ENCODE data around the gene FLYWCH2.

FLYWCH2 gene

DNA sequence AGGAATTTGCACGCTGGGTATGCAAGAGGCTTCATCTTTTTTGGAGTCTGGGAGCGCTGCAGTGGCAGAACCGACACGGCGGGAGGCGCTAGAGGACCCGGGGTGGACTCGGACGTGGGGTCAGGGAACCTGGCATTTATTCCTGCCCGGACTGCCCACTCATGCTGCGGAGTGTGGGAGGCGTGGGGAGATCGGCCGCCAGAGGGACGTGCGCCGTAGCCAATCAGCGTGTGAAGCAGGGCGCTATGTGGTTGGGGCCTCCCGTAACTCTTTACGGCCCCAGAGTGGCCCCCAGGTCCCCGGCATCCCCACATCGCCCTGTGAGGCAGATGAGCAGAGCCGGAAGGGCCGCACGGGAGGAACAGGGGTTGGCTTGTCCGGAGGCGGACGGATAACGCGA is 11.2 kb downstream of the FLYWCH2 start:
- no peaks in the 10 kb centered on the region for H3K9me2 ChIP-seq (replicated peaks; ENCODE audit: insufficient read depth, low read length)
- TF ChIP-seq CTCF (IDR thresholded peaks at IDR 0.05; ENCODE audit: insufficient read depth, low read length, poor library complexity, severe bottlenecking) (no peak), EZH2phosphoT487 (conservative IDR thresholded peaks at IDR 0.05; ENCODE audit: low read length) (no peak)
- no peaks in the 10 kb centered on the region for H3F3A ChIP-seq (ENCODE audit: insufficient read depth)
- no peak overlapping the region for H2AFZ ChIP-seq (ENCODE audit: low read depth, low read length, severe bottlenecking)
- H3K27me3 ChIP-seq (ENCODE audit: low read length), result no peaks in the 10 kb centered on the region
- H4K20me1 ChIP-seq (ENCODE audit: low read depth, low read length), result no peaks in the 10 kb centered on the region
- no peak overlapping the region for H3K9ac ChIP-seq (ENCODE audit: low read length)
- H3K36me3 ChIP-seq (ENCODE audit: low read length), result no peaks in the 10 kb centered on the region
- no peak overlapping the region for H3K4me2 ChIP-seq (ENCODE audit: low read depth, low read length, poor library complexity, severe bottlenecking)
- no peak overlapping the region for H3K4me3 ChIP-seq (ENCODE audit: insufficient read depth, low read length, poor library complexity, severe bottlenecking)
- H3K9me3 ChIP-seq (ENCODE audit: insufficient read depth, low read length), result no peaks in the 10 kb centered on the region
- no peaks in the 10 kb centered on the region for H3K79me2 ChIP-seq (ENCODE audit: insufficient read depth, low read length)
- no peak overlapping the region for H3K27ac ChIP-seq (ENCODE audit: low read depth, low read length)

DNA sequence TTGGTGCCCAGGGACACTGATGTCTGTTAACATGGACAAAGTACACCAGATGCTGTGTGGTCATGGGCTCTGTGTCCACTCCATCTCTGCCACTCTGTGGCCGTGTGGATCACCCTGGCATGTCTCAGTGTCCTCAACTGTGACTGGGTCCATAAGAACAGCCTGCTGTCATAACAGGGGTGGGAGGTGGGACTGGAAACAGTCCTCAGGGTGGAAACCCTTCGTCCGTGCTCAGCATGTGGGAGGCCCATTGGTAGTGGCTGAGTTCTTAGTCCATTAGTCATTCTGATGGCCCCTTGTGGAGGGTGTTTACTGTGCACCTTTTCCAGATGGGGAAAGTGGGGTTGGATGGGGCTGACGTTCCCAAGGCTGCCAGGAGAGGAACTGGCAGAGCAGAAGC is 12.8 kb downstream of the FLYWCH2 start:
- no peak overlapping the region for H3K4me2 ChIP-seq (ENCODE audit: low read depth, low read length, poor library complexity, severe bottlenecking)
- no peak overlapping the region for H3K4me3 ChIP-seq (ENCODE audit: insufficient read depth, low read length, poor library complexity, severe bottlenecking)
- no peak overlapping the region for H3K27ac ChIP-seq (ENCODE audit: low read depth, low read length)
- no peaks in the 10 kb centered on the region for H3K9me2 ChIP-seq (replicated peaks; ENCODE audit: insufficient read depth, low read length)
- no peak overlapping the region for H2AFZ ChIP-seq (ENCODE audit: low read depth, low read length, severe bottlenecking)
- H3K36me3 ChIP-seq (ENCODE audit: low read length), result no peaks in the 10 kb centered on the region
- H4K20me1 ChIP-seq (ENCODE audit: low read depth, low read length), result no peaks in the 10 kb centered on the region
- H3K9me3 ChIP-seq (ENCODE audit: insufficient read depth, low read length), result no peaks in the 10 kb centered on the region
- no peaks in the 10 kb centered on the region for H3F3A ChIP-seq (ENCODE audit: insufficient read depth)
- no peaks in the 10 kb centered on the region for H3K79me2 ChIP-seq (ENCODE audit: insufficient read depth, low read length)
- no peak for TF ChIP-seq CTCF (IDR thresholded peaks at IDR 0.05; ENCODE audit: insufficient read depth, low read length, poor library complexity, severe bottlenecking)
- no peak for TF ChIP-seq EZH2phosphoT487 (conservative IDR thresholded peaks at IDR 0.05; ENCODE audit: low read length)
- H3K9ac ChIP-seq (ENCODE audit: low read length), result no peak overlapping the region
- H3K27me3 ChIP-seq (ENCODE audit: low read length), result no peaks in the 10 kb centered on the region

- Histone ChIP-seq H4K20me1 (ENCODE audit: low read depth, low read length) (no peaks in the 10 kb centered on the region), H2AFZ (ENCODE audit: low read depth, low read length, severe bottlenecking) (no peak overlapping the region), H3K4me3 (ENCODE audit: insufficient read depth, low read length, poor library complexity, severe bottlenecking) (no peak overlapping the region), H3K27ac (ENCODE audit: low read depth, low read length) (no peak overlapping the region), H3K4me2 (ENCODE audit: low read depth, low read length, poor library complexity, severe bottlenecking) (no peak overlapping the region), H3K9me3 (ENCODE audit: insufficient read depth, low read length) (no peaks in the 10 kb centered on the region), H3K36me3 (ENCODE audit: low read length) (no peaks in the 10 kb centered on the region), H3F3A (ENCODE audit: insufficient read depth) (no peaks in the 10 kb centered on the region), H3K9ac (ENCODE audit: low read length) (no peak overlapping the region), H3K79me2 (ENCODE audit: insufficient read depth, low read length) (no peaks in the 10 kb centered on the region), H3K27me3 (ENCODE audit: low read length) (no peaks in the 10 kb centered on the region), H3K9me2 (replicated peaks; ENCODE audit: insufficient read depth, low read length) (no peaks in the 10 kb centered on the region)
- no peak for TF ChIP-seq EZH2phosphoT487 (conservative IDR thresholded peaks at IDR 0.05; ENCODE audit: low read length)
- no peak for TF ChIP-seq CTCF (IDR thresholded peaks at IDR 0.05; ENCODE audit: insufficient read depth, low read length, poor library complexity, severe bottlenecking)
Measured at GRCh38 chr16:2896480-2897010, 13.5 kb downstream of the FLYWCH2 start.
